ENCODE results near the gene RBAK.
"Not testable (repeated sequence)": the region's sequence is repeated elsewhere in the genome, so short reads cannot be mapped to it uniquely, and the experiment has no call there.

RBAK gene

DNA sequence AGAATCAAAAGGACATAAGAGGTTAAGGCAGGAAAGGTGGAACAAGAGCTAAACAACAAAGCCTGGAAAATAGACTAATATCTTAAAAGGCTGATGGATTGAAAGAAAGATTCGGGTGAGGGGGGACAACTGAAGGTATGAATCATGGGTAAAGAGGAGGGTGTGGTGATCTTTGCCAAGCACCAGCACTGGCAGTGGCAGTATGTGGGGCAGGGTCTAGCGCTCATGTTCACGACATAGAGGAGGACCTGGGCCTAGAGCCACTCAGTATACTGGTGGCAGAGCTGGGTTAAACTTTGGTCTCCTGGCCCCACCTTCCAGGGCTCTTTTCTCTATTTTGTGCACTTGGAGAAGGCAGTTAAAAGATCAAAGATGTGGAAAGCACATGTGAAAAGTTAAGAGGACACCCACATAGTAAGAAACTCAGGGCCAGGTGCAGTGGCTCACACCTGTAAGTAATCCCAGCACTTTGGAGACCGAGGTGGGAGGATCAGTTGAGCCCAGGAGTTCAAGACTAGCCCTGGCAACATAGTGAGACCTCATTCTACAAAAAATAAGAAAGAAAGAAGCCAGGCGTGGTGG is 46.2 kb upstream of the RBAK start:
- no peak overlapping the region for H3K27ac ChIP-seq
- H3K27me3 ChIP-seq (ENCODE audit: control insufficient read depth, insufficient read depth, low read length), result no peaks in the 10 kb centered on the region
- H3K79me2 ChIP-seq, result no peaks in the 10 kb centered on the region
- no peak overlapping the region for H2AFZ ChIP-seq
- no peak overlapping the region for H3K4me3 ChIP-seq (ENCODE audit: low read depth, low read length)
- no peaks in the 10 kb centered on the region for H3K9me3 ChIP-seq (ENCODE audit: control insufficient read depth, low read length)
- no peaks in the 10 kb centered on the region for H3K36me3 ChIP-seq (ENCODE audit: control insufficient read depth, insufficient read depth, low read length)
- no peak overlapping the region for H3K9ac ChIP-seq
- H3K4me2 ChIP-seq (ENCODE audit: low read length), result no peak overlapping the region
- TF ChIP-seq, protein P1, sequence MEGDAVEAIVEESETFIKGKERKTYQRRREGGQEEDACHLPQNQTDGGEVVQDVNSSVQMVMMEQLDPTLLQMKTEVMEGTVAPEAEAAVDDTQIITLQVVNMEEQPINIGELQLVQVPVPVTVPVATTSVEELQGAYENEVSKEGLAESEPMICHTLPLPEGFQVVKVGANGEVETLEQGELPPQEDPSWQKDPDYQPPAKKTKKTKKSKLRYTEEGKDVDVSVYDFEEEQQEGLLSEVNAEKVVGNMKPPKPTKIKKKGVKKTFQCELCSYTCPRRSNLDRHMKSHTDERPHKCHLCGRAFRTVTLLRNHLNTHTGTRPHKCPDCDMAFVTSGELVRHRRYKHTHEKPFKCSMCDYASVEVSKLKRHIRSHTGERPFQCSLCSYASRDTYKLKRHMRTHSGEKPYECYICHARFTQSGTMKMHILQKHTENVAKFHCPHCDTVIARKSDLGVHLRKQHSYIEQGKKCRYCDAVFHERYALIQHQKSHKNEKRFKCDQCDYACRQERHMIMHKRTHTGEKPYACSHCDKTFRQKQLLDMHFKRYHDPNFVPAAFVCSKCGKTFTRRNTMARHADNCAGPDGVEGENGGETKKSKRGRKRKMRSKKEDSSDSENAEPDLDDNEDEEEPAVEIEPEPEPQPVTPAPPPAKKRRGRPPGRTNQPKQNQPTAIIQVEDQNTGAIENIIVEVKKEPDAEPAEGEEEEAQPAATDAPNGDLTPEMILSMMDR (IDR thresholded peaks at IDR 0.05), result no peak
- no peaks in the 10 kb centered on the region for H3K4me1 ChIP-seq

DNA sequence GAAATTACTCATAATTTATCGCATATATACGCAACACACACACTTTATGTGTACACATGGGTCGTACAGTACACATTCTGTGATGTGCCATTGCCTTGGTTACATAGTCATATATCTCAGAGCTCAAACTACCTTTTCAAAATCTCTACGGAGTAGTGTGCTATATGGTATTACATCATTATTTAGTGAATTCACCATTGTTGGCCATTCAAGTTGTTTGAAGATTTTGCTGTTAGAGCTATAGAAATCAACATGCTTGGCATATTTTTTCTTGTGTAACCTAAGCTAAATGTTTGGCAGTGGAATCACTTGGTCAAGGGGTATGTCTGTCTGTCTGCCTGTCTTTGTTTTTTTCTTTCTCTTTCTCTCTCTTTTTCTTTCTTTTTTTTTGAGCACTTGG is 44.7 kb upstream of the RBAK start:
- no peaks in the 10 kb centered on the region for H3K36me3 ChIP-seq (ENCODE audit: control insufficient read depth, insufficient read depth, low read length)
- no peaks in the 10 kb centered on the region for H3K4me1 ChIP-seq
- TF ChIP-seq, protein P1 (IDR thresholded peaks at IDR 0.05), result no peak
- no peaks in the 10 kb centered on the region for H3K27me3 ChIP-seq (ENCODE audit: control insufficient read depth, insufficient read depth, low read length)
- H3K4me3 ChIP-seq (ENCODE audit: low read depth, low read length), result no peak overlapping the region
- no peak overlapping the region for H3K27ac ChIP-seq
- H3K79me2 ChIP-seq, result no peaks in the 10 kb centered on the region
- no peak overlapping the region for H2AFZ ChIP-seq
- H3K9ac ChIP-seq, result no peak overlapping the region
- H3K9me3 ChIP-seq (ENCODE audit: control insufficient read depth, low read length), result no peaks in the 10 kb centered on the region
- no peak overlapping the region for H3K4me2 ChIP-seq (ENCODE audit: low read length)

DNA sequence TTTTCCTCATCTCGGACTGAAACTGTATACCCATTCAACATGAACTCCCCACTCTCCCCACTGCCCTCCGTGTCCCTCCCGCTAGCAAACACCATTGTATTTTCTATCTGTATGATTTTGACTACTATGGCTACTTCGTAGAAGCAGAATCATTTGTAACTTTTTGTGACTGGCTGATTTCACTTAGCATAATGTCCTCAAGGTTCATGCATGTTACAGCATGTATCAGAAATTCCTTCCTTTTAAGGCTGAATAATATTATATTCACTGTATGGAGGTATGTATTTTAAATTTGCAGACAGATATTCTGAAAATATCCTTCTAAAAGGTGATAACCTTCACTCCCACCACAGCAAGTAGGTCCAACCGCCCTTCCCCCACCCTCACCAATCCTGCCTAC is 43.7 kb upstream of the RBAK start:
- Histone ChIP-seq H3K27me3 (ENCODE audit: control insufficient read depth, insufficient read depth, low read length) (no peaks in the 10 kb centered on the region), H3K36me3 (ENCODE audit: control insufficient read depth, insufficient read depth, low read length) (no peaks in the 10 kb centered on the region), H3K9ac (no peak overlapping the region), H3K9me3 (ENCODE audit: control insufficient read depth, low read length) (no peaks in the 10 kb centered on the region), H3K4me1 (no peaks in the 10 kb centered on the region), H3K4me2 (ENCODE audit: low read length) (no peak overlapping the region), H2AFZ (no peak overlapping the region), H3K79me2 (no peaks in the 10 kb centered on the region), H3K4me3 (ENCODE audit: low read depth, low read length) (no peak overlapping the region), H3K27ac (no peak overlapping the region)
- TF ChIP-seq, protein P1 (IDR thresholded peaks at IDR 0.05), result no peak

DNA sequence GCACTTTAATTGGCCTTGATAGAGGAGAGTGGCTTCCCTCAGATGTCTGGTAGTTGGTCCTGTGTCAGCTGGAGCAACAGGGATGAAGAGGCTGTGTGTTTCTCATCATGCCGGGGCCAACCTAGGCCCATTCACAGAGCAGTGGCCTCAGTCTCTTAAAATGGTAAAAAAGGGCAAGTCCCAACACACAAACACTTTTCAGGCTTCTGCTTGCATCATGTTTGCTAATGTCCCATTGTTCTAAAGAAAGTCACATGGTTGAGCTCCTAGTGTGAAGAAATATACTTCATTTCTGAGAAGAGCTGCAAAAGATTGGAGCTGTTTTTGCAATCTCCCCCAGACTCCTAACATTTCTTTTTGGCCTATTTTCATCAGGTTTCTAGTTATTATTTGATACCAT is 40.6 kb upstream of the RBAK start:
- Histone ChIP-seq H3K4me1 (no peaks in the 10 kb centered on the region), H3K27ac (no peak overlapping the region), H3K4me3 (ENCODE audit: low read depth, low read length) (no peak overlapping the region), H3K27me3 (ENCODE audit: control insufficient read depth, insufficient read depth, low read length) (no peaks in the 10 kb centered on the region), H3K9ac (no peak overlapping the region), H3K4me2 (ENCODE audit: low read length) (no peak overlapping the region), H3K9me3 (ENCODE audit: control insufficient read depth, low read length) (no peaks in the 10 kb centered on the region), H3K36me3 (ENCODE audit: control insufficient read depth, insufficient read depth, low read length) (no peaks in the 10 kb centered on the region), H2AFZ (no peak overlapping the region), H3K79me2 (no peaks in the 10 kb centered on the region)
- TF ChIP-seq, protein P1 (IDR thresholded peaks at IDR 0.05), result no peak

DNA sequence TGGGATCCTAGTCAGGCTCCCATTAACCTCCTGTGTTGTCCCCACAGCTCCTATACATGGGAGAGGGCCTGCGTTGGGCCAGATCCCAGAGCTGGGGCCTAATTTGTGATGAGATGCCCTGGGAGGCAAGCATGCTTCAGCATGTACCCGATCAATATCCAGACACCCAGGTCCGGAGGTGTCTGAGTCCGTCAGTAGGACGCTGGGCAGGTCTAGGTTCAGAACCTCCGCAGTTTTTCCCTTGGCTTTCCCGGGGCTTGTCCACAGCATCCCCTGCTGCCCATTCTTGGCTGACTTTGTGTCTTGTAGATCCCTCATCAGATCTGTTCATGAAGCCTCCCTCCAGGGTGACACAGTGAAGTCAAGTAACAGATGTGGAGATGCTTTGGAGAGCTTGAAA is 32.7 kb upstream of the RBAK start:
- H3K79me2 ChIP-seq, result peaks cover 2% of the 10 kb centered on the region
- H3K9me3 ChIP-seq (ENCODE audit: control insufficient read depth, low read length), result no peaks in the 10 kb centered on the region
- no peak overlapping the region for H3K9ac ChIP-seq
- H3K36me3 ChIP-seq (ENCODE audit: control insufficient read depth, insufficient read depth, low read length), result no peaks in the 10 kb centered on the region
- TF ChIP-seq, protein P1 (IDR thresholded peaks at IDR 0.05), result no peak
- H3K27ac ChIP-seq, result no peak overlapping the region
- H3K4me1 ChIP-seq, result no peaks in the 10 kb centered on the region
- H2AFZ ChIP-seq, result no peak overlapping the region
- no peak overlapping the region for H3K4me2 ChIP-seq (ENCODE audit: low read length)
- no peak overlapping the region for H3K4me3 ChIP-seq (ENCODE audit: low read depth, low read length)
- no peaks in the 10 kb centered on the region for H3K27me3 ChIP-seq (ENCODE audit: control insufficient read depth, insufficient read depth, low read length)

DNA sequence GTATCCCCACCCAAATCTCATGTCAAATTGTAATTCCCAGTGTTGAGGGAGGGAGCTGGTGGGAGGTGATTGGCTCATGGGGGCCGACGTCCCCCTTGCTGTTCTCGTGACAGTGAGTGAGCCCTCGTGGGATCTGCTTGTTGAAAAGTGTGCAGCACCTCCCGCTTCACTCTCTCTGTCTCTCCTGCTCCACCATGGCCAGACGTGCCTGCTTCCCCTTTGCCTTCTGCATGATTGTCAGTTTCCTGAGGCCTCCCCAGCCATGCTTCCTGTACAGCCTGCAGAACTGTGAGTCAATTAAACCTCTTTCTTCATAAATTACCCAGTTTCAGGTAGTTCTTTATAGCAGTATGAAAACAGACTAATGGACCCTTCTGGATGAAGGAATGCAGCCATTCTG is 29.7 kb upstream of the RBAK start:
- not testable (repeated sequence) for H3K4me3 ChIP-seq (ENCODE audit: low read depth, low read length); H3K27me3 ChIP-seq (ENCODE audit: control insufficient read depth, insufficient read depth, low read length); H2AFZ ChIP-seq; H3K4me1 ChIP-seq; H3K27ac ChIP-seq; H3K4me2 ChIP-seq (ENCODE audit: low read length); H3K36me3 ChIP-seq (ENCODE audit: control insufficient read depth, insufficient read depth, low read length); H3K79me2 ChIP-seq; H3K9me3 ChIP-seq (ENCODE audit: control insufficient read depth, low read length); H3K9ac ChIP-seq

DNA sequence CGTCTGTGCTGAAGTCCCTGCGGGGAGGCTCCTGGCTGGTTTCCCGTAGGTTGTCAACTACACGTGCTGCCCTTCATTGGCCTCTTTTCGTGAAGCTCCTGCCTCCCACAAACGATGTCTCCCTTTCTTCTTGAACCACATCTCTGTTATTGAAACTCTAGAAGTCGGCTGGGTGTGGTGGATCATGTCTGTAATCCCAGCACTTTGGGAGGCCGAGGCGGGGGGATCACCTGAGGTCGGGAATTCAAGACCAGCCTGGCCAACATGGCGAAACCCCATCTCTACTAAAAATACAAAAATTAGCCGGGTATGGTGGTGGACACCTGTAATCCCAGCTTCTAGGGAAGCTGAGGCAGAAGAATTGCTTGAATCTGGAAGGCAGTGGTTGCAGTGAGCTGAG is 28.0 kb upstream of the RBAK start:
- not testable (repeated sequence) for H3K4me2 ChIP-seq (ENCODE audit: low read length); H3K27me3 ChIP-seq (ENCODE audit: control insufficient read depth, insufficient read depth, low read length); H3K79me2 ChIP-seq; H2AFZ ChIP-seq; H3K4me3 ChIP-seq (ENCODE audit: low read depth, low read length); H3K4me1 ChIP-seq; H3K36me3 ChIP-seq (ENCODE audit: control insufficient read depth, insufficient read depth, low read length); H3K9ac ChIP-seq; H3K9me3 ChIP-seq (ENCODE audit: control insufficient read depth, low read length); H3K27ac ChIP-seq

Data from parathyroid adenoma (tissue), 2 donors.